Transverse colon (tissue), 4 donors: Measurements from ENCODE around the gene PCLO. TPM values are rescaled to one million over a fixed set of nuclear protein-coding genes. Genes with fewer than 3 reads are reported as not detected.
"Not testable (repeated sequence)": the region's sequence is repeated elsewhere in the genome, so short reads cannot be mapped to it uniquely, and the experiment has no call there.

Experiments used
- DNase-seq: peaks from one replicate; pipeline ENCODE4 v3.0.0-alpha.2; 2019
- H3K27ac ChIP-seq, 4 donors: fragments of 200-600 bp; sonication (generic); 2 replicates each; pipeline ENCODE4 v1.5.1; 2016 to 2018; ENCODE audit warnings: inconsistent platforms in 4 of 4
- H3K27me3 ChIP-seq: fragments of 200-600 bp; sonication (generic); 2 replicates; pipeline ENCODE4 v1.5.1; 2017; ENCODE audit warnings: inconsistent platforms
- H3K36me3 ChIP-seq, 4 donors: fragments of 200-600 bp; sonication (generic); 2 replicates each; pipeline ENCODE4 v1.5.1; 2017 to 2019; ENCODE audit warnings: inconsistent platforms in 4 of 4
- H3K4me1 ChIP-seq, 4 donors: fragments of 200-600 bp; sonication (generic); 2 replicates each; pipeline ENCODE4 v1.5.1; 2017 to 2020; ENCODE audit warnings: inconsistent platforms in 4 of 4
- H3K4me3 ChIP-seq, 4 donors: fragments of 200-600 bp; sonication (generic); 1 replicate in 1 of 4; 2 replicates in 3 of 4; pipeline versions ENCODE4 v1.5.1 to v1.6.1; 2017 to 2019; ENCODE audit warnings: inconsistent platforms in 4 of 4
- H3K9me3 ChIP-seq, 2 donors: fragments of 200-600 bp; sonication (generic); 2 replicates each; pipeline ENCODE4 v1.5.1; 2017 to 2019; ENCODE audit warnings: inconsistent platforms in 2 of 2
- CTCF ChIP-seq, 5 experiments: fragments of 200-600 bp in 3 of 5; fragments of 450-650 bp in 2 of 5; sonication (generic) in 3 of 5; IDR thresholded peaks; 1 replicate in 2 of 5; 2 replicates in 3 of 5; pipeline ENCODE4 v1.5.1; 2016 to 2017; ENCODE audit warnings: antibody characterized with exemption in 5 of 5, inconsistent platforms in 3 of 5, mild to moderate bottlenecking in 2 of 5, moderate library complexity in 1 of 5
- EP300 ChIP-seq: sonication (generic); formaldehyde crosslinking; IDR thresholded peaks from one replicate; pipeline ENCODE4 v1.6.1; 2017; ENCODE audit warnings: antibody characterized with exemption, low read depth
- POLR2A ChIP-seq: fragments of 450-650 bp; IDR thresholded peaks from one replicate; pipeline ENCODE4 v1.6.1; 2016; ENCODE audit warnings: antibody characterized with exemption, mild to moderate bottlenecking, moderate library complexity
- POLR2AphosphoS5 ChIP-seq, 3 donors: sonication (generic); formaldehyde crosslinking; IDR thresholded peaks; one replicate each; pipeline ENCODE4 v1.6.1; 2016; ENCODE audit warnings: antibody characterized with exemption in 3 of 3
- WGBS, 2 donors: methylation state at CpG; one replicate each; pipeline ENCODE4 v1.1.5; 2018; ENCODE audit warnings: low coverage in 1 of 2; 5-methylcytosine and 5-hydroxymethylcytosine counted together
- in situ Hi-C, 4 donors: fragments of 200-750 bp; cut with MboI; loops; one replicate each; pipeline versions ENCODE4 v1.15.0 to v1.15.1; 2017; ENCODE audit warnings: low sequenced_read_pairs in 3 of 4, low pct_ligation_motif_present in 1 of 4, low pct_unique_long_range_greater_than_20kb in 1 of 4
- intact Hi-C: fragments of 100-400 bp; cut with DNase I; formaldehyde crosslinking; loops from one replicate; pipeline ENCODE4 v1.15.1; 2023; ENCODE audit warnings: low total_unique reads
- total RNA-seq, 4 donors: library from RNA; depleted of rRNA; stranded (reverse); fragments of >200 nt; gene quantifications; one replicate each; pipeline ENCODE4 v1.1.0, GENCODE V29; 2016

PCLO gene
- total RNA-seq, 4 donors from 2014 or later: 9.8 to 39.8 (median 16.2) TPM

- Histone ChIP-seq H3K9me3 (no peaks in the 10 kb centered on the region), H3K27ac (no peak overlapping the region)
Observed at GRCh38 chr7:82904871-82905270, 257.8 kb downstream of the PCLO start.

GRCh38 chr7:82901098-82901497, 261.6 kb downstream of the PCLO start:
- H3K9me3 ChIP-seq, intact Hi-C loops, H3K36me3 ChIP-seq, H3K4me1 ChIP-seq, H3K4me3 ChIP-seq, H3K27ac ChIP-seq, H3K27me3 ChIP-seq, DNase-seq, in situ Hi-C loops: not testable (repeated sequence)
- 76 to 86% methylated on average over 2 of the region's 2 CpGs for WGBS, 2 donors

More at GRCh38 chr7:82904871-82905270, 257.8 kb downstream of the PCLO start:
- no peak for TF ChIP-seq POLR2A
- DNase-seq: no peak
- WGBS, 2 donors: 71 to 85% methylated on average over 1 to 3 of the region's 3 CpGs
- intact Hi-C loops: no loop called here
- no peaks in the 10 kb centered on the region for H3K4me1 ChIP-seq
- no peak overlapping the region for H3K4me3 ChIP-seq
- in situ Hi-C loops: no loop called here
- H3K27me3 ChIP-seq: no peaks in the 10 kb centered on the region
- no peaks in the 10 kb centered on the region for H3K36me3 ChIP-seq

GRCh38 chr7:82897500-82897899, 265.2 kb downstream of the PCLO start:
- in situ Hi-C loops: no loop called here
- Histone ChIP-seq H3K36me3 (no peaks in the 10 kb centered on the region), H3K27ac (no peak overlapping the region), H3K27me3 (no peaks in the 10 kb centered on the region), H3K4me1 (no peaks in the 10 kb centered on the region), H3K4me3 (no peak overlapping the region), H3K9me3 (no peaks in the 10 kb centered on the region)
- no peak for DNase-seq
- 82% methylated on average over 3 of the region's 3 CpGs for WGBS, 2 donors
- no peak for TF ChIP-seq POLR2A
- no peak for TF ChIP-seq CTCF (IDR thresholded peaks at IDR 0.05)
- TF ChIP-seq EP300: no peak
- TF ChIP-seq POLR2AphosphoS5 (IDR thresholded peaks at IDR 0.05): no peak
- intact Hi-C loops: no loop called here

GRCh38 chr7:82894341-82894740, 268.3 kb downstream of the PCLO start:
- H3K36me3 ChIP-seq, intact Hi-C loops, DNase-seq, H3K27me3 ChIP-seq, in situ Hi-C loops, H3K27ac ChIP-seq, H3K9me3 ChIP-seq, H3K4me1 ChIP-seq, H3K4me3 ChIP-seq: not testable (repeated sequence)
- WGBS, 2 donors: 63 to 78% methylated on average over 2 to 7 of the region's 7 CpGs

GRCh38 chr7:82886324-82886723, 276.4 kb downstream of the PCLO start:
- intact Hi-C loops: no loop called here
- no peak overlapping the region for H3K4me3 ChIP-seq
- H3K27me3 ChIP-seq: no peaks in the 10 kb centered on the region
- H3K36me3 ChIP-seq: no peaks in the 10 kb centered on the region
- H3K27ac ChIP-seq: no peak overlapping the region
- H3K4me1 ChIP-seq: no peaks in the 10 kb centered on the region
- TF ChIP-seq EP300 (no peak), POLR2A (no peak), POLR2AphosphoS5 (IDR thresholded peaks at IDR 0.05) (no peak), CTCF (IDR thresholded peaks at IDR 0.05) (no peak)
- H3K9me3 ChIP-seq: no peaks in the 10 kb centered on the region
- no peak for DNase-seq
- 0% methylated on average over 1 of the region's 1 CpG for WGBS, 2 donors
- in situ Hi-C loops: no loop called here

GRCh38 chr7:82865856-82866255, 296.8 kb downstream of the PCLO start:
- in situ Hi-C loops: no loop called here
- Histone ChIP-seq H3K4me3 (no peak overlapping the region), H3K4me1 (no peaks in the 10 kb centered on the region), H3K27ac (no peak overlapping the region), H3K9me3 (no peaks in the 10 kb centered on the region), H3K27me3 (no peaks in the 10 kb centered on the region), H3K36me3 (no peaks in the 10 kb centered on the region)
- no peak for TF ChIP-seq POLR2A
- TF ChIP-seq CTCF (IDR thresholded peaks at IDR 0.05): no peak
- TF ChIP-seq EP300: no peak
- TF ChIP-seq POLR2AphosphoS5 (IDR thresholded peaks at IDR 0.05): no peak
- no peak for DNase-seq
- WGBS, 2 donors: 80 to 82% methylated on average over 6 of the region's 6 CpGs
- intact Hi-C loops: no loop called here
